ENCODE results near the gene QRFPR.
"Not testable (repeated sequence)": the region's sequence is repeated elsewhere in the genome, so short reads cannot be mapped to it uniquely, and the experiment has no call there.

The QRFPR gene

GRCh38 chr4:121380776-121381462, at the start of gene QRFPR:
QRFPR (minus strand) TSS chr4:121381018; CDS start chr4:121380647, 371 bp downstream.
- no peak for DNase-seq

- no peak for DNase-seq
Observed at GRCh38 chr4:121428721-121429120, 47.9 kb upstream of the QRFPR start.

- no peak for DNase-seq
Observed at GRCh38 chr4:121421594-121421993, 40.8 kb upstream of the QRFPR start.

- no peak for DNase-seq
Observed at GRCh38 chr4:121411151-121411744, 30.4 kb upstream of the QRFPR start.

GRCh38 chr4:121408567-121408966, 27.7 kb upstream of the QRFPR start:
- DNase-seq: not testable (repeated sequence)

- no peak for DNase-seq
Observed at GRCh38 chr4:121400632-121401031, 19.8 kb upstream of the QRFPR start.

- no peak for DNase-seq
Observed at GRCh38 chr4:121397941-121398601, 17.3 kb upstream of the QRFPR start.

- no peak for DNase-seq
Observed at GRCh38 chr4:121397434-121397833, 16.6 kb upstream of the QRFPR start.

GRCh38 chr4:121392426-121393086, 11.7 kb upstream of the QRFPR start:
- DNase-seq: no peak

GRCh38 chr4:121390335-121390734, 9.5 kb upstream of the QRFPR start:
- DNase-seq: no peak

- DNase-seq: no peak
Observed at GRCh38 chr4:121379276-121379675, 1.5 kb downstream of the QRFPR start.

GRCh38 chr4:121377076-121377475, 3.7 kb downstream of the QRFPR start:
- DNase-seq: no peak

- no peak for DNase-seq
Observed at GRCh38 chr4:121376556-121376955, 4.3 kb downstream of the QRFPR start.

GRCh38 chr4:121376097-121376496, 4.7 kb downstream of the QRFPR start:
- DNase-seq: no peak

- no peak for DNase-seq
Observed at GRCh38 chr4:121375262-121375661, 5.6 kb downstream of the QRFPR start.

- DNase-seq: no peak
Observed at GRCh38 chr4:121373841-121374240, 7.0 kb downstream of the QRFPR start.

- no peak for DNase-seq
Observed at GRCh38 chr4:121370729-121371325, 10.0 kb downstream of the QRFPR start.

- DNase-seq: no peak
Observed at GRCh38 chr4:121360495-121360894, 20.3 kb downstream of the QRFPR start.

GRCh38 chr4:121358473-121358872, 22.3 kb downstream of the QRFPR start:
- no peak for DNase-seq

- no peak for DNase-seq
Observed at GRCh38 chr4:121353213-121353612, 27.6 kb downstream of the QRFPR start.

- DNase-seq: no peak
Observed at GRCh38 chr4:121344098-121344497, 36.7 kb downstream of the QRFPR start.

GRCh38 chr4:121340247-121340646, 40.6 kb downstream of the QRFPR start:
- no peak for DNase-seq

GRCh38 chr4:121339824-121340223, 41.0 kb downstream of the QRFPR start:
- DNase-seq: no peak

Data from NCI-H1436 treated with DMSO at 0.1 percent for 48 hours (cell line).